ENCODE data around the gene HOXD10. TPM values are rescaled to one million over a fixed set of nuclear protein-coding genes. Genes with fewer than 3 reads are reported as not detected.

HOXD10 gene
- total and polyA plus RNA-seq, 9 of the 15 experiments (the other 6 are each of a cell fraction or from before 2014, with no cell fraction given) = not detected

GRCh38 chr2:176085861-176086771, 30.5 kb upstream of the HOXD10 start:
- Histone ChIP-seq H3K9me1 (ENCODE audit: control insufficient read depth, insufficient read depth, low read length) (no peaks in the 10 kb centered on the region), H3K4me2 (ENCODE audit: insufficient read depth, low read length) (no peak overlapping the region), H2AFZ (ENCODE audit: low read depth, low read length) (no peak overlapping the region), H3K27me3 (ENCODE audit: control insufficient read depth in 2 of 2, insufficient read depth in 2 of 2, low read length in 2 of 2) (peaks cover 62 to 87% of the 10 kb centered on the region in 2 experiments), H4K20me1 (replicated peaks; ENCODE audit: control insufficient read depth, insufficient read depth, low read length) (peaks cover 4% of the 10 kb centered on the region; the same call in 1 of the 2 replicates), H3K4me3 (no peak overlapping the region), H3K4me1 (replicated peaks in 1 of 2; ENCODE audit: control insufficient read depth in 2 of 2, insufficient read depth in 2 of 2, low read length in 2 of 2) (peaks cover 0 to 27% of the 10 kb centered on the region in 2 experiments; a peak in 2 of 5 replicates), H3K27ac (ENCODE audit: extremely low read depth, low read depth, low read length) (no peak overlapping the region), H3K9me3 (replicated peaks; ENCODE audit: control insufficient read depth, insufficient read depth, low read depth, low read length) (peaks cover 6% of the 10 kb centered on the region), H3K79me2 (ENCODE audit: control insufficient read depth, insufficient read depth, low read length) (no peaks in the 10 kb centered on the region), H3K36me3 (ENCODE audit: control insufficient read depth, insufficient read depth, low read length) (no peaks in the 10 kb centered on the region), H3K9ac (ENCODE audit: insufficient read depth in 1 of 2, low read depth in 2 of 2, low read length in 2 of 2) (no peak overlapping the region)
- ChIA-PET CTCF (ENCODE audit: low intra/inter-chr PET ratio) (interaction anchor here (0.7 to 3.5 kb wide), 9 partner anchors 121 to 1055 kb away, joined by 3 to 14 read pairs (median 4); no protein-coding TSS in a partner anchor), POLR2A (interaction anchor here (0.6 kb wide), 1 partner anchor 547 kb away, joined by 3 read pairs; no protein-coding TSS in a partner anchor)
- intact Hi-C loops (cut with micrococcal nuclease) (loop anchor here (1.0 to 2.0 kb wide), 4 partner anchors 396 to 775 kb away; no protein-coding TSS in a partner anchor), in situ Hi-C loops (cut with MboI) (loop anchor here (10.0 to 25.0 kb wide), 2 partner anchors 661 to 1049 kb away; no protein-coding TSS in a partner anchor)
- no TSS peak for BruUV-seq (replicated peaks)
- DNase-seq (ENCODE audit: extremely low read depth in 1 of 4, low spot score in 3 of 4) (peak in 3 of 4 experiments; percentile 25 to 67 (median 54)), ATAC-seq (peak; percentile 75), FAIRE-seq (peak; percentile 57)
- 6% methylated on average over 46 of the region's 46 CpGs for WGBS (ENCODE audit: insufficient coverage, low coverage, missing lambda C conversion rate)
- TF ChIP-seq ZNF124 (CRISPR knock-in tag; IDR thresholded peaks at IDR 0.05) (no peak), STAG1 (CRISPR knock-in tag; IDR thresholded peaks at IDR 0.05; ENCODE audit: borderline replicate concordance) (peak; percentile 75; the same call in 1 of the 2 replicates), MED1 (CRISPR knock-in tag; IDR thresholded peaks at IDR 0.05; ENCODE audit: borderline replicate concordance) (no peak), LCOR (CRISPR knock-in tag; IDR thresholded peaks at IDR 0.05) (no peak), REST (IDR thresholded peaks at IDR 0.05; ENCODE audit: borderline replicate concordance) (peak; percentile 64; the same call in 1 of the 2 replicates), REST (CRISPR knock-in tag; IDR thresholded peaks at IDR 0.05; ENCODE audit: low read depth) (no peak), ZNF764 (CRISPR knock-in tag; IDR thresholded peaks at IDR 0.05; ENCODE audit: low read depth) (no peak), DEAF1 (CRISPR knock-in tag; IDR thresholded peaks at IDR 0.05) (peak; percentile 64)
